ENCODE measurements around the gene FAM187B.

FAM187B gene

DNA sequence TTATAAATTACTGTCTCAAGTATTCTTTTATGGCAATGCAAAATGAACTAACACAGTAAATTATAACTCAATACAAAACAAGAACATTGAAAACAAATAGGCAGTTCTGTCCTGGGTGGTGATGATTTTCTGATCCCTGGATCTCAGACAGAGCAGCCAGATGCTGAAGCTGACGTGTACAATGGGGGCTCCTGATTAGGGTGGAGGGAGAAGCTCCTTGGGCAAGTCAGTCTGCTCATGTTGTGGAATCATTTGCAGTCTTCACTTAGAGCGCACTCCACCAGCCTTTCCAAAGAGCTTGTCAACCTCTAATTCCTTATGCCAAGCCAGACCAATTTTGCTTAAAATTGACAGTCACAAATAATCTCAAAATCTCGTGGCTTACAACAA lies 52.4 kb downstream of the FAM187B start:
- no peak for TF ChIP-seq POLR2A (IDR thresholded peaks at IDR 0.05; ENCODE audit: low read length)
- no peak for TF ChIP-seq GATA1 (IDR thresholded peaks at IDR 0.05; ENCODE audit: low read depth, low read length)
- DNase-seq, result no peak

Measured in erythroblast (primary cell).